DND-41 (cell line): ENCODE measurements around the gene FLVCR2.

Source experiments
- ATAC-seq: fragments of 200-7000 bp; cut with Tn5 transposase; 3 replicates; pipeline ENCODE4 v1.9.1; 2021; ENCODE audit warnings: low read depth; ENCODE audit not compliant: insufficient read depth
- DNase-seq: peaks from one replicate; pipeline ENCODE4 v3.0.0-alpha.2; 2020
- H2AFZ ChIP-seq: 2 replicates; pipeline ENCODE4 v1.6.0; 2012; ENCODE audit warnings: low read depth, low read length
- H3K27ac ChIP-seq: 2 replicates; pipeline ENCODE4 v1.5.1; 2012; ENCODE audit warnings: low read length, inconsistent platforms
- H3K27me3 ChIP-seq: fragments of 200-600 bp; sonication (generic); 2 replicates; pipeline ENCODE4 v1.6.0; 2012; ENCODE audit warnings: low read length, mild to moderate bottlenecking, inconsistent platforms; ENCODE audit not compliant: insufficient read depth, poor library complexity
- H3K36me3 ChIP-seq: 2 replicates; pipeline ENCODE4 v1.5.1; 2012; ENCODE audit warnings: low read length, inconsistent platforms; ENCODE audit not compliant: insufficient read depth
- H3K4me1 ChIP-seq: 2 replicates; pipeline ENCODE4 v1.5.1; 2012; ENCODE audit warnings: mild to moderate bottlenecking, low read length; ENCODE audit not compliant: insufficient read depth
- H3K4me2 ChIP-seq: 2 replicates; pipeline ENCODE4 v1.6.0; 2012; ENCODE audit warnings: mild to moderate bottlenecking, moderate library complexity, low read length, inconsistent platforms; ENCODE audit not compliant: insufficient read depth
- H3K4me3 ChIP-seq, 2 experiments: fragments of 200-600 bp in 1 of 2; shearing (Covaris generic) in 1 of 2; 2 replicates each; pipeline ENCODE4 v1.5.1; 2012 to 2016; ENCODE audit warnings: inconsistent platforms in 2 of 2, low read length in 2 of 2, mild to moderate bottlenecking in 2 of 2, low read depth in 1 of 2, moderate library complexity in 1 of 2
- H3K79me2 ChIP-seq: 2 replicates; pipeline ENCODE4 v1.6.0; 2012; ENCODE audit warnings: low read length, inconsistent platforms; ENCODE audit not compliant: insufficient read depth
- H3K9ac ChIP-seq: 2 replicates; pipeline ENCODE4 v1.6.0; 2012; ENCODE audit warnings: low read depth, mild to moderate bottlenecking, inconsistent platforms, low read length, moderate library complexity
- H3K9me3 ChIP-seq: 2 replicates; pipeline ENCODE4 v1.5.1; 2012; ENCODE audit warnings: low read length, moderate library complexity, mild to moderate bottlenecking, inconsistent platforms; ENCODE audit not compliant: insufficient read depth, severe bottlenecking
- H4K20me1 ChIP-seq: 2 replicates; pipeline ENCODE4 v1.6.0; 2012; ENCODE audit warnings: low read length; ENCODE audit not compliant: insufficient read depth
- EZH2 ChIP-seq: IDR thresholded peaks from 3 replicates; pipeline ENCODE4 v1.6.1; 2012; ENCODE audit warnings: borderline replicate concordance, low read depth, mild to moderate bottlenecking, moderate library complexity, low read length, inconsistent platforms; ENCODE audit not compliant: severe bottlenecking
- TF ChIP-seq, protein P1 (sequence below): IDR thresholded peaks from 2 replicates; pipeline ENCODE4 v1.5.1; 2012; ENCODE audit warnings: borderline replicate concordance, low read length, moderate library complexity, mild to moderate bottlenecking; ENCODE audit not compliant: poor library complexity, severe bottlenecking; ENCODE audit errors: extremely low read depth

FLVCR2 gene

GRCh38 chr14:75559045-75559444, 19.4 kb upstream of the FLVCR2 start:
- DNase-seq (no peak), ATAC-seq (no peak)
- Histone ChIP-seq H3K4me2 (no peak overlapping the region), H4K20me1 (peaks cover 2% of the 10 kb centered on the region; the same call in 1 of the 2 replicates), H3K4me1 (no peaks in the 10 kb centered on the region), H3K27ac (no peak overlapping the region), H3K9me3 (no peaks in the 10 kb centered on the region), H3K9ac (no peak overlapping the region), H3K79me2 (no peaks in the 10 kb centered on the region), H3K4me3 (no peak overlapping the region), H3K27me3 (no peaks in the 10 kb centered on the region), H2AFZ (no peak overlapping the region), H3K36me3 (no peaks in the 10 kb centered on the region)
- TF ChIP-seq EZH2: no peak
- TF ChIP-seq, protein P1, sequence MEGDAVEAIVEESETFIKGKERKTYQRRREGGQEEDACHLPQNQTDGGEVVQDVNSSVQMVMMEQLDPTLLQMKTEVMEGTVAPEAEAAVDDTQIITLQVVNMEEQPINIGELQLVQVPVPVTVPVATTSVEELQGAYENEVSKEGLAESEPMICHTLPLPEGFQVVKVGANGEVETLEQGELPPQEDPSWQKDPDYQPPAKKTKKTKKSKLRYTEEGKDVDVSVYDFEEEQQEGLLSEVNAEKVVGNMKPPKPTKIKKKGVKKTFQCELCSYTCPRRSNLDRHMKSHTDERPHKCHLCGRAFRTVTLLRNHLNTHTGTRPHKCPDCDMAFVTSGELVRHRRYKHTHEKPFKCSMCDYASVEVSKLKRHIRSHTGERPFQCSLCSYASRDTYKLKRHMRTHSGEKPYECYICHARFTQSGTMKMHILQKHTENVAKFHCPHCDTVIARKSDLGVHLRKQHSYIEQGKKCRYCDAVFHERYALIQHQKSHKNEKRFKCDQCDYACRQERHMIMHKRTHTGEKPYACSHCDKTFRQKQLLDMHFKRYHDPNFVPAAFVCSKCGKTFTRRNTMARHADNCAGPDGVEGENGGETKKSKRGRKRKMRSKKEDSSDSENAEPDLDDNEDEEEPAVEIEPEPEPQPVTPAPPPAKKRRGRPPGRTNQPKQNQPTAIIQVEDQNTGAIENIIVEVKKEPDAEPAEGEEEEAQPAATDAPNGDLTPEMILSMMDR: no peak

DNA sequence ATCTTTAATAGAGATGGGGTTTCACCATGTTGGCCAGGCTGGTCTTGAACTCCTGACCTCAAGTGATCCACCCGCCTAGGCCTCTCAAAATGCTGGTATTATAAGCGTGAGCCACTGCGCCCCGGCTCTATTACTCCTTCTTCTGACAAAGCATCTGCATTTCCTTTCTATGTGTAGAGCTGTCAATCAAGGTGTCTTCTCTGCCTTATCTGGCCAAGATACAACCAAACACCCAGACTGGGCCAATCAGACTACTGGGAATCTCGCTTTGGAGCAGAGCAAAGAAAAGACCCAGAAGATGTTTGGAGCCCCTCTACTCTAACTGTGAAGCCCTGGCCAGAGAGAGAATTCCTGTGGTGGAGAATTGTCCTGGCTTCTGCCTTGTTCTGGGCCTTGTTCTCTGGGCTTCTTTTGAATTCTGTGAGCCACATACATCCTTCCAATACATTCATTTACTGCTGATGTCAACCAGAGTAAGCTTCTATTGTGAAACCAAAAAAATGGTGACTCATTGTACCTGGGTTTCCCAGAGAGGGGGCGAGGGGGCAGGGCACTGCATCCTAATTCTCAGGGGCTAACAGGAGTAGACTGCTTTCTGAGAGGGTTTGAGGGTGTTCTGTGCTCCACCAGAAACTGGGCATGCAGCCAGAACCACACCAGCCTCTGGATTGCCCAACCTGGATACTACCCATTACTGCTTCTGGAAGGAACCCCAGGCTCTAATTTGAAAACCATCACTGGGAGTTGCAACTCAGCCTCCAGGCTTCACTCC, 18.8 kb upstream of the FLVCR2 start:
- DNase-seq (no peak), ATAC-seq (no peak; the same call in 2 of the 3 replicates)
- Histone ChIP-seq H3K27ac (no peak overlapping the region), H3K9me3 (no peaks in the 10 kb centered on the region), H3K36me3 (no peaks in the 10 kb centered on the region), H3K4me1 (no peaks in the 10 kb centered on the region), H2AFZ (no peak overlapping the region), H3K9ac (no peak overlapping the region), H4K20me1 (peaks cover 2% of the 10 kb centered on the region; the same call in 1 of the 2 replicates), H3K4me2 (no peak overlapping the region), H3K27me3 (no peaks in the 10 kb centered on the region), H3K79me2 (no peaks in the 10 kb centered on the region), H3K4me3 (no peak overlapping the region)
- no peak for TF ChIP-seq EZH2
- TF ChIP-seq, protein P1: no peak

- no peak for TF ChIP-seq EZH2
- TF ChIP-seq, protein P1: peak; percentile 90
- Histone ChIP-seq H3K4me3 (no peak overlapping the region), H4K20me1 (peaks cover 2% of the 10 kb centered on the region; the same call in 1 of the 2 replicates), H3K36me3 (no peaks in the 10 kb centered on the region), H3K4me1 (no peaks in the 10 kb centered on the region), H3K4me2 (no peak overlapping the region), H3K9me3 (no peaks in the 10 kb centered on the region), H3K79me2 (no peaks in the 10 kb centered on the region), H3K9ac (no peak overlapping the region), H3K27ac (no peak overlapping the region), H3K27me3 (no peaks in the 10 kb centered on the region), H2AFZ (no peak overlapping the region)
- ATAC-seq: peak; percentile 86
- DNase-seq: peak; percentile 51
Measured at GRCh38 chr14:75561013-75561432, 17.4 kb upstream of the FLVCR2 start.
